NCI-H526 (cell line): ENCODE measurements around the gene SMAP1.

Experiments used
- DNase-seq, 2 experiments: peaks; one replicate each; lab custom pipeline; 2025; lab: John Stamatoyannopoulos, UW

SMAP1 gene

GRCh38 chr6:70684794-70685493 lies 17.3 kb downstream of the SMAP1 start:
- no peak for DNase-seq

- peak; percentile 12 to 53 for DNase-seq
These were observed 18.0 kb downstream of the SMAP1 start for GRCh38 chr6:70685494-70686180.

GRCh38 chr6:70686548-70687133 lies 19.0 kb downstream of the SMAP1 start:
- peak in 1 of 2 experiments; percentile 58 for DNase-seq

GRCh38 chr6:70693887-70694286 lies 26.2 kb downstream of the SMAP1 start:
- no peak for DNase-seq

- DNase-seq = no peak
These were observed 26.7 kb downstream of the SMAP1 start for GRCh38 chr6:70694371-70694770.

- DNase-seq = no peak
These were observed 33.5 kb downstream of the SMAP1 start for GRCh38 chr6:70700922-70701876.

GRCh38 chr6:70705772-70706171 lies 38.1 kb downstream of the SMAP1 start:
- DNase-seq = no peak

- peak; percentile 18 to 61 for DNase-seq
These were observed 38.9 kb downstream of the SMAP1 start for GRCh38 chr6:70706491-70707123.

- no peak for DNase-seq
These were observed 40.2 kb downstream of the SMAP1 start for GRCh38 chr6:70707893-70708292.

- no peak for DNase-seq
These were observed 40.8 kb downstream of the SMAP1 start for GRCh38 chr6:70708448-70708847.

- no peak for DNase-seq
These were observed 42.1 kb downstream of the SMAP1 start for GRCh38 chr6:70709826-70710225.

- DNase-seq = no peak
These were observed 47.1 kb downstream of the SMAP1 start for GRCh38 chr6:70714716-70715257.

GRCh38 chr6:70717038-70717801 lies 49.5 kb downstream of the SMAP1 start:
- no peak for DNase-seq

GRCh38 chr6:70724524-70724923 lies 56.8 kb downstream of the SMAP1 start:
- no peak for DNase-seq

GRCh38 chr6:70725817-70726415 lies 58.2 kb downstream of the SMAP1 start:
- no peak for DNase-seq

GRCh38 chr6:70734381-70734780 lies 66.7 kb downstream of the SMAP1 start:
- DNase-seq = no peak

GRCh38 chr6:70734979-70735378 lies 67.3 kb downstream of the SMAP1 start:
- DNase-seq = no peak

- no peak for DNase-seq
These were observed 67.8 kb downstream of the SMAP1 start for GRCh38 chr6:70735513-70735912.

GRCh38 chr6:70738028-70738427 lies 70.3 kb downstream of the SMAP1 start:
- DNase-seq = no peak

- DNase-seq = no peak
These were observed 71.9 kb downstream of the SMAP1 start for GRCh38 chr6:70739534-70739933.
